K562 (cell line): Measurements from ENCODE around the gene TCEAL8. TPM values are rescaled to one million over a fixed set of nuclear protein-coding genes. Genes with fewer than 3 reads are reported as not detected.

Source experiments
- ARID3A ChIP-seq: IDR thresholded peaks from 2 replicates; pipeline ENCODE4 v1.6.1; 2012; ENCODE audit warnings: low read depth, low read length, improper control_type of control experiment, borderline replicate concordance
- BCOR ChIP-seq: fragments of 450-650 bp; IDR thresholded peaks from 2 replicates; pipeline ENCODE4 v1.6.1; 2016
- BHLHE40 ChIP-seq: IDR thresholded peaks from 2 replicates; pipeline ENCODE4 v1.6.1; 2011; ENCODE audit warnings: low read length, improper control_type of control experiment
- CBFB ChIP-seq: sonication (generic); formaldehyde crosslinking; IDR thresholded peaks from 2 replicates; pipeline ENCODE4 v1.4.0; 2020; ENCODE audit warnings: mild to moderate bottlenecking, missing genetic modification reagents
- CTBP1 ChIP-seq: fragments of 450-650 bp; IDR thresholded peaks from 2 replicates; pipeline ENCODE4 v1.6.1; 2016; ENCODE audit warnings: borderline replicate concordance
- GABPA ChIP-seq: fragments of 200-800 bp; sonication (Bioruptor generic); conservative IDR thresholded peaks from 2 replicates; pipeline ENCODE4 v1.6.1; 2016; ENCODE audit warnings: low read depth, missing genetic modification characterization, missing compliant biosample characterization
- MGA ChIP-seq: fragments of 450-650 bp; IDR thresholded peaks from 2 replicates; pipeline ENCODE4 v1.6.1; 2016; ENCODE audit warnings: mild to moderate bottlenecking, moderate library complexity
- NRF1 ChIP-seq, 2 experiments: fragments of 450-650 bp; IDR thresholded peaks in 1 of 2; conservative IDR thresholded peaks in 1 of 2; 2 replicates each; pipeline ENCODE4 v1.6.1; 2014; ENCODE audit warnings: mild to moderate bottlenecking in 2 of 2
- RB1 ChIP-seq: fragments of 450-650 bp; IDR thresholded peaks from 2 replicates; pipeline ENCODE4 v1.6.1; 2017; ENCODE audit warnings: low read depth, mild to moderate bottlenecking
- SUPT5H ChIP-seq: fragments of 450-650 bp; IDR thresholded peaks from 2 replicates; pipeline ENCODE4 v1.6.1; 2016
- ZNF316 ChIP-seq: fragments of 450-650 bp; IDR thresholded peaks from 2 replicates; pipeline ENCODE4 v1.6.1; 2016
- polyA plus RNA-seq, 8 experiments: library from polyadenylated mRNA; depleted of rRNA in 4 of 8; stranded (reverse) in 5 of 8; unstranded in 3 of 8; fragments of >200 nt; fragmentation: Nextera tagmentation in 2 of 8; fragmentation: Illumina TruSeq in 1 of 8; extraction: Ambion mirVana in 2 of 8; extraction: Trizol in 1 of 8; gene quantifications; 2 replicates each; pipeline versions ENCODE4 v1.2.1 to v1.2.3, GENCODE V29; 2011 to 2014; ENCODE audit warnings: inconsistent platforms in 1 of 8, missing spikeins in 1 of 8
- total RNA-seq, 7 experiments: library from RNA; depleted of rRNA in 6 of 7; stranded (reverse); fragments of >200 nt in 6 of 7; fragmentation: Illumina TruSeq in 2 of 7; extraction: Trizol in 2 of 7; gene quantifications; 2 replicates each; pipeline versions ENCODE4 v1.2.1 to v1.2.3, GENCODE V29; 2011 to 2021; ENCODE audit warnings: low replicate concordance in 1 of 7
- TF ChIP-seq, protein P1 (sequence below): fragments of 450-650 bp; IDR thresholded peaks from 2 replicates; pipeline ENCODE4 v1.6.1; 2018; ENCODE audit not compliant: partially characterized antibody

The TCEAL8 gene
- total and polyA plus RNA-seq, 9 of the 15 experiments (the other 6 are each of a cell fraction or from before 2014, with no cell fraction given) = 49.0 to 178 (median 101) TPM

DNA sequence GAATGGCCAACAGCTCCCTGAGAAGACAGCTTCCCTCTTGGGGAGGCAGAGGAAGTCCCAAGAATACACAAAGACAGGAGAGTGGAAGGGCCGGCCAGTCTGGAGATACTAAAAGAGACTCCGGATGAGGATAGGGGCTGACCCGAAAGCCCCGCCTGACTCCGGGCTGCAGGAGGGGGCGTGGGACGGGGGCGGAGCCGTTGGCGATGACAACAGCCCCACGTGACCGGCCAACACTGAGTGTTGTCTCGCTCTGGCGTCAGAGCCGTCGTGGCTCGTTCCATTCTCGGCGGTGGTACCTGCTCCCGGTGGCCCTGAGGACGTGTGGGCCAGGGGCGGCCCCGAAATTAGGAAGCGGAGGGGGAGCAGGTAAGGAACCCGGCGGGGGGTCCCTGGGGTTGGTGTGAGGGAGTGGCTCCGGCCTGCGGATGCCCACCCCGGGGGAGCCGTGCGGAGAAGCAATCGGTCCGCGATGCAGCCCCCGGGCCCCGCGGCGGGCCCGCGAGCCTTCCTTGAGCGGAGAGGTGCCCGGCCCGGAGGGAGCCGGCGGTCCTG is 40.0 kb downstream of the TCEAL8 start, which contains the start of gene BEX4 (continued):
- TF ChIP-seq MGA = peak; percentile 37
- 0 out of 2 replicates have a peak, but pooled peaks have one; percentile 15 for TF ChIP-seq BCOR
- no peak for TF ChIP-seq ZNF316
- TF ChIP-seq BHLHE40 = peak; percentile 84
- 0 out of 2 replicates have a peak, but pooled peaks have one; percentile 23 for TF ChIP-seq GABPA (tag)
- TF ChIP-seq RB1 = 0 out of 2 replicates have a peak, but pooled peaks have one; percentile 49
- no peak for TF ChIP-seq CBFB (CRISPR knock-in tag)
- no peak for TF ChIP-seq ARID3A
- peak in 1 of 2 experiments; percentile 40; a peak in 1 of 4 replicates for TF ChIP-seq NRF1 (conservative IDR thresholded peaks at IDR 0.05 in 1 of 2, IDR thresholded peaks at IDR 0.05 in 1 of 2)
- TF ChIP-seq CTBP1 = peak; percentile 35; the same call in 1 of the 2 replicates
- peak; percentile 81 for TF ChIP-seq SUPT5H
- TF ChIP-seq, protein P1, sequence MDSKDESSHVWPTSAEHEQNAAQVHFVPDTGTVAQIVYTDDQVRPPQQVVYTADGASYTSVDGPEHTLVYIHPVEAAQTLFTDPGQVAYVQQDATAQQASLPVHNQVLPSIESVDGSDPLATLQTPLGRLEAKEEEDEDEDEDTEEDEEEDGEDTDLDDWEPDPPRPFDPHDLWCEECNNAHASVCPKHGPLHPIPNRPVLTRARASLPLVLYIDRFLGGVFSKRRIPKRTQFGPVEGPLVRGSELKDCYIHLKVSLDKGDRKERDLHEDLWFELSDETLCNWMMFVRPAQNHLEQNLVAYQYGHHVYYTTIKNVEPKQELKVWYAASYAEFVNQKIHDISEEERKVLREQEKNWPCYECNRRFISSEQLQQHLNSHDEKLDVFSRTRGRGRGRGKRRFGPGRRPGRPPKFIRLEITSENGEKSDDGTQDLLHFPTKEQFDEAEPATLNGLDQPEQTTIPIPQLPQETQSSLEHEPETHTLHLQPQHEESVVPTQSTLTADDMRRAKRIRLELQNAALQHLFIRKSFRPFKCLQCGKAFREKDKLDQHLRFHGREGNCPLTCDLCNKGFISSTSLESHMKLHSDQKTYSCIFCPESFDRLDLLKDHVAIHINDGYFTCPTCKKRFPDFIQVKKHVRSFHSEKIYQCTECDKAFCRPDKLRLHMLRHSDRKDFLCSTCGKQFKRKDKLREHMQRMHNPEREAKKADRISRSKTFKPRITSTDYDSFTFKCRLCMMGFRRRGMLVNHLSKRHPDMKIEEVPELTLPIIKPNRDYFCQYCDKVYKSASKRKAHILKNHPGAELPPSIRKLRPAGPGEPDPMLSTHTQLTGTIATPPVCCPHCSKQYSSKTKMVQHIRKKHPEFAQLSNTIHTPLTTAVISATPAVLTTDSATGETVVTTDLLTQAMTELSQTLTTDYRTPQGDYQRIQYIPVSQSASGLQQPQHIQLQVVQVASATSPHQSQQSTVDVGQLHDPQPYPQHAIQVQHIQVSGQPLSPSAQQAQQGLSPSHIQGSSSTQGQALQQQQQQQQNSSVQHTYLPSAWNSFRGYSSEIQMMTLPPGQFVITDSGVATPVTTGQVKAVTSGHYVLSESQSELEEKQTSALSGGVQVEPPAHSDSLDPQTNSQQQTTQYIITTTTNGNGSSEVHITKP = peak; percentile 70
